Epithelial cell of proximal tubule (primary cell): ENCODE results near the gene ZNF787. TPM values are rescaled to one million over a fixed set of nuclear protein-coding genes. Genes with fewer than 3 reads are reported as not detected.

Experiments
- DNase-seq: peaks from one replicate; pipeline ENCODE4 v3.0.0-alpha.2; 2011; ENCODE audit warnings: low read depth
- H3K4me3 ChIP-seq: 2 replicates; pipeline ENCODE4 v1.5.1; 2011; ENCODE audit warnings: low read depth, mild to moderate bottlenecking, low read length
- total RNA-seq: library from RNA; depleted of rRNA; stranded (reverse); fragments of >200 nt; gene quantifications from 2 replicates; pipeline ENCODE4 v1.2.3, GENCODE V29; 2015
- TF ChIP-seq, protein P1 (sequence below): conservative IDR thresholded peaks from 2 replicates; pipeline ENCODE4 v1.5.1; 2012; ENCODE audit warnings: low read depth, mild to moderate bottlenecking, low read length

The ZNF787 gene
- total RNA-seq, 1 donor from 2014 or later = 19.6 TPM

- DNase-seq = no peak
- TF ChIP-seq, protein P1, sequence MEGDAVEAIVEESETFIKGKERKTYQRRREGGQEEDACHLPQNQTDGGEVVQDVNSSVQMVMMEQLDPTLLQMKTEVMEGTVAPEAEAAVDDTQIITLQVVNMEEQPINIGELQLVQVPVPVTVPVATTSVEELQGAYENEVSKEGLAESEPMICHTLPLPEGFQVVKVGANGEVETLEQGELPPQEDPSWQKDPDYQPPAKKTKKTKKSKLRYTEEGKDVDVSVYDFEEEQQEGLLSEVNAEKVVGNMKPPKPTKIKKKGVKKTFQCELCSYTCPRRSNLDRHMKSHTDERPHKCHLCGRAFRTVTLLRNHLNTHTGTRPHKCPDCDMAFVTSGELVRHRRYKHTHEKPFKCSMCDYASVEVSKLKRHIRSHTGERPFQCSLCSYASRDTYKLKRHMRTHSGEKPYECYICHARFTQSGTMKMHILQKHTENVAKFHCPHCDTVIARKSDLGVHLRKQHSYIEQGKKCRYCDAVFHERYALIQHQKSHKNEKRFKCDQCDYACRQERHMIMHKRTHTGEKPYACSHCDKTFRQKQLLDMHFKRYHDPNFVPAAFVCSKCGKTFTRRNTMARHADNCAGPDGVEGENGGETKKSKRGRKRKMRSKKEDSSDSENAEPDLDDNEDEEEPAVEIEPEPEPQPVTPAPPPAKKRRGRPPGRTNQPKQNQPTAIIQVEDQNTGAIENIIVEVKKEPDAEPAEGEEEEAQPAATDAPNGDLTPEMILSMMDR = no peak
- H3K4me3 ChIP-seq = no peak overlapping the region
Observed at GRCh38 chr19:56123266-56123891, 2.3 kb upstream of the ZNF787 start.

- H3K4me3 ChIP-seq = peak overlapping the region; percentile 75
- TF ChIP-seq, protein P1 = no peak
- no peak for DNase-seq
Observed at GRCh38 chr19:56120371-56121179, 520 bp downstream of the ZNF787 start.

GRCh38 chr19:56120002-56120370 is 1.1 kb downstream of the ZNF787 start:
- peak overlapping the region; percentile 75 for H3K4me3 ChIP-seq
- no peak for DNase-seq
- TF ChIP-seq, protein P1 = no peak

DNA sequence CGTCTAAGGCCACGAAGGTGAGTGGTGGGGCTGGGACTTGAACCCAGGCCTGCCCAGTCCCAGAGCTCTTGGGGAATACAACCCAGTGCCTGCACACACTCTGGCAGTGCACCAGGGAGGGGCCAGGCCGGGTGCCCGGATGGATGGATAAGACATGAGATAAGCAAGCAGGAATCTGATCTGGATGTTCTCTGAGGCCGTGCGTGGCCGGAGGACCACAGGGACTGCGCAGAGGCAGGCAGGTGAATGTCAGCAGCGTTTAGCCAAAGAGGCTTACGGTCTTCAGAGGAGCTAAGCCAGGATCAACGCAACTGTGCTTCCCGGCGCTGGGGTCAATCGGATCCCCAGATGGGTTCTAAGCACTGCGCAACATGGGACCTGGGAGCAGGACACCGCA is 1.5 kb downstream of the ZNF787 start:
- TF ChIP-seq, protein P1 = no peak
- no peak for DNase-seq
- H3K4me3 ChIP-seq = peak overlapping the region; percentile 75

GRCh38 chr19:56118666-56119581 is 2.2 kb downstream of the ZNF787 start:
- peak overlapping the region; percentile 75 for H3K4me3 ChIP-seq
- no peak for DNase-seq
- TF ChIP-seq, protein P1 = no peak

- no peak for DNase-seq
- no peak overlapping the region for H3K4me3 ChIP-seq
- TF ChIP-seq, protein P1 = no peak
Observed at GRCh38 chr19:56117889-56118288, 3.2 kb downstream of the ZNF787 start.
